ENCODE data around the gene SLAIN2.

DNA sequence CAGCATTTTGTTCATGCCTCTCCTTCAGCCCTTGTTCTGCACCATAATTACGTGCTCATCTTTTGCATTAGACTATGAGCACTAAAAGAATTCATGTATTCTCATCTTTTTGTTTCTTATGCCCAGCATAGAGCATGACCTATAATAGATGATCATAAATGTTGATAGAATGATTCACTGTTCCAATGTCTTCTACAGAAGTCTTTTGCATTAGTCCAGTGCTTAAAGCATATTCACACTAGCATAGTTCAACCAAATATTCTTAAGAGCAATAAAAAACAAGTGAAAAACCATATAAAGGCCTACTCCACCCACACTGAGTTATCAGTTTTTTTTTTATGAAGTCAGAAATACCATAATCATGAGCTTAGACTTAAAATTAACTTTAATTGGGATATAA, 105.3 kb downstream of the SLAIN2 start:
- TF ChIP-seq POLR2A (IDR thresholded peaks at IDR 0.05; ENCODE audit: low read depth, low read length) (no peak), POLR2AphosphoS5 (IDR thresholded peaks at IDR 0.05; ENCODE audit: low read depth, low read length) (no peak), TAF1 (IDR thresholded peaks at IDR 0.05; ENCODE audit: borderline replicate concordance, low read depth, low read length) (no peak)

Data from GM12892 (cell line).